WTC11 (cell line): ENCODE measurements around the gene KCND3. TPM values are rescaled to one million over a fixed set of nuclear protein-coding genes. Genes with fewer than 3 reads are reported as not detected.

Source experiments
- ATAC-seq: fragments of 200-7000 bp; cut with Tn5 transposase; 2 replicates; pipeline ENCODE4 v1.10.0; 2021; ENCODE audit warnings: mild to moderate bottlenecking, moderate library complexity
- CTCF ChIA-PET: fragments of 300-600 bp; sonication (Branson Sonifier 250); formaldehyde crosslinking; loops from one replicate; lab custom pipeline; 2021; ENCODE audit warnings: antibody characterized with exemption; lab: Charles Lee
- POLR2A ChIA-PET: fragments of 350-600 bp; sonication (Branson Sonifier 250); formaldehyde crosslinking; loops from one replicate; lab custom pipeline; 2021; ENCODE audit warnings: antibody characterized with exemption; lab: Charles Lee
- DNase-seq: peaks from one replicate; pipeline ENCODE4 v3.0.0; 2021; ENCODE audit warnings: low spot score
- H3K27ac Mint-ChIP-seq: 2 replicates; pipeline ENCODE4 v1.8.0; 2021; ENCODE audit warnings: mixed read lengths
- H3K27me3 Mint-ChIP-seq: 2 replicates; pipeline ENCODE4 v1.8.0; 2021; ENCODE audit warnings: low read depth, mild to moderate bottlenecking, moderate library complexity, mixed read lengths
- H3K36me3 Mint-ChIP-seq: 2 replicates; pipeline ENCODE4 v1.8.0; 2021; ENCODE audit warnings: mixed read lengths
- H3K4me1 Mint-ChIP-seq: 2 replicates; pipeline ENCODE4 v1.8.0; 2022; ENCODE audit warnings: mixed read lengths
- H3K4me3 Mint-ChIP-seq: 2 replicates; pipeline ENCODE4 v1.8.0; 2021; ENCODE audit warnings: mild to moderate bottlenecking, moderate library complexity, mixed read lengths
- H3K9me3 Mint-ChIP-seq: 2 replicates; pipeline ENCODE4 v1.8.0; 2021; ENCODE audit warnings: mixed read lengths
- AR ChIP-seq: fragments of 250-450 bp; sonication (Bioruptor Pico); IDR thresholded peaks from 2 replicates; pipeline ENCODE4 v1.9.0; 2021; ENCODE audit warnings: mild to moderate bottlenecking
- ATF1 ChIP-seq: sonication (generic); formaldehyde crosslinking; IDR thresholded peaks from 2 replicates; pipeline ENCODE4 v1.8.1; 2023; ENCODE audit warnings: mild to moderate bottlenecking, moderate library complexity, missing genetic modification reagents
- CBFB ChIP-seq: sonication (generic); formaldehyde crosslinking; IDR thresholded peaks from 2 replicates; pipeline ENCODE4 v1.8.1; 2022; ENCODE audit warnings: mild to moderate bottlenecking, low read depth, missing genetic modification reagents
- CREM ChIP-seq: sonication (generic); formaldehyde crosslinking; IDR thresholded peaks from 2 replicates; pipeline ENCODE4 v1.8.1; 2022; ENCODE audit warnings: mild to moderate bottlenecking, missing genetic modification reagents, moderate library complexity
- CTCF ChIP-seq: fragments of 200-600 bp; IDR thresholded peaks from 2 replicates; pipeline ENCODE4 v1.8.0; 2022; ENCODE audit warnings: antibody characterized with exemption
- ETV6 ChIP-seq: sonication (generic); formaldehyde crosslinking; IDR thresholded peaks from 2 replicates; pipeline ENCODE4 v1.8.1; 2022; ENCODE audit warnings: mild to moderate bottlenecking, missing genetic modification reagents
- FOXK1 ChIP-seq: sonication (generic); formaldehyde crosslinking; IDR thresholded peaks from 2 replicates; pipeline ENCODE4 v1.8.0; 2022; ENCODE audit warnings: mild to moderate bottlenecking, moderate library complexity, missing genetic modification reagents
- GTF2I ChIP-seq: fragments of 250-450 bp; sonication (Bioruptor Pico); conservative IDR thresholded peaks from 2 replicates; pipeline ENCODE4 v1.4.0; 2021; ENCODE audit warnings: mild to moderate bottlenecking
- HMGA2 ChIP-seq: fragments of 250-450 bp; sonication (Bioruptor Pico); IDR thresholded peaks from 2 replicates; pipeline ENCODE4 v1.4.0; 2021; ENCODE audit warnings: mild to moderate bottlenecking, moderate library complexity
- MYBL2 ChIP-seq: sonication (generic); formaldehyde crosslinking; IDR thresholded peaks from 2 replicates; pipeline ENCODE4 v1.8.1; 2023; ENCODE audit warnings: mild to moderate bottlenecking, moderate library complexity, missing genetic modification reagents
- NFE2L1 ChIP-seq: sonication (generic); formaldehyde crosslinking; IDR thresholded peaks from 2 replicates; pipeline ENCODE4 v1.8.1; 2023; ENCODE audit warnings: missing genetic modification reagents
- NFYB ChIP-seq: sonication (generic); formaldehyde crosslinking; conservative IDR thresholded peaks from 2 replicates; pipeline ENCODE4 v1.8.0; 2022; ENCODE audit warnings: low read depth, missing genetic modification reagents
- NR2C2 ChIP-seq: sonication (generic); formaldehyde crosslinking; IDR thresholded peaks from 2 replicates; pipeline ENCODE4 v1.8.0; 2022; ENCODE audit warnings: mild to moderate bottlenecking, missing genetic modification reagents
- SMAD4 ChIP-seq: sonication (generic); formaldehyde crosslinking; IDR thresholded peaks from 2 replicates; pipeline ENCODE4 v1.8.0; 2022; ENCODE audit warnings: mild to moderate bottlenecking, missing genetic modification reagents
- SOX15 ChIP-seq: fragments of 250-450 bp; sonication (Bioruptor Pico); IDR thresholded peaks from 2 replicates; pipeline ENCODE4 v1.9.0; 2021; ENCODE audit warnings: mild to moderate bottlenecking
- ZNF219 ChIP-seq: sonication (generic); formaldehyde crosslinking; IDR thresholded peaks from 2 replicates; pipeline ENCODE4 v1.8.0; 2023; ENCODE audit warnings: missing genetic modification reagents, mild to moderate bottlenecking, borderline replicate concordance
- ZNF232 ChIP-seq: sonication (generic); formaldehyde crosslinking; IDR thresholded peaks from 2 replicates; pipeline ENCODE4 v1.8.0; 2022; ENCODE audit warnings: mild to moderate bottlenecking, missing genetic modification reagents
- ZNF416 ChIP-seq: fragments of 250-450 bp; sonication (Bioruptor Pico); IDR thresholded peaks from 2 replicates; pipeline ENCODE4 v1.9.0; 2021; ENCODE audit warnings: mild to moderate bottlenecking, inconsistent platforms
- total RNA-seq: library from RNA; stranded (reverse); gene quantifications from 3 replicates; pipeline ENCODE4 v1.2.3, GENCODE V29; 2021
- TF ChIP-seq, protein P1 (sequence below): sonication (generic); formaldehyde crosslinking; IDR thresholded peaks from 2 replicates; pipeline ENCODE4 v1.8.1; 2023; ENCODE audit warnings: mild to moderate bottlenecking, missing genetic modification reagents
- TF ChIP-seq, protein P2 (sequence below): sonication (generic); formaldehyde crosslinking; IDR thresholded peaks from 2 replicates; pipeline ENCODE4 v1.8.1; 2022; ENCODE audit warnings: mild to moderate bottlenecking, moderate library complexity, missing genetic modification reagents
- TF ChIP-seq, protein P3 (sequence below): sonication (generic); formaldehyde crosslinking; IDR thresholded peaks from 2 replicates; pipeline ENCODE4 v1.8.0; 2022; ENCODE audit warnings: mild to moderate bottlenecking, missing genetic modification reagents
- TF ChIP-seq, protein P4 (sequence below): sonication (generic); formaldehyde crosslinking; IDR thresholded peaks from 2 replicates; pipeline ENCODE4 v1.8.1; 2023; ENCODE audit warnings: mild to moderate bottlenecking, missing genetic modification reagents
- TF ChIP-seq, protein P5 (sequence below): fragments of 250-450 bp; sonication (Bioruptor Pico); conservative IDR thresholded peaks from 2 replicates; pipeline ENCODE4 v1.9.0; 2021; ENCODE audit warnings: mild to moderate bottlenecking
- TF ChIP-seq, protein P6 (sequence below): sonication (generic); formaldehyde crosslinking; IDR thresholded peaks from 2 replicates; pipeline ENCODE4 v1.8.1; 2022; ENCODE audit warnings: mild to moderate bottlenecking, missing genetic modification reagents, moderate library complexity, borderline replicate concordance

KCND3 gene
- total RNA-seq, 1 experiment from 2014 or later = 0.35 TPM

- H3K36me3 Mint-ChIP-seq = no peaks in the 10 kb centered on the region
- H3K4me3 Mint-ChIP-seq = no peak overlapping the region; the same call in 1 of the 2 replicates
- H3K27ac Mint-ChIP-seq = peak overlapping the region; percentile 91
- H3K27me3 Mint-ChIP-seq = no peaks in the 10 kb centered on the region; the same call in 1 of the 2 replicates
- no peaks in the 10 kb centered on the region for H3K9me3 Mint-ChIP-seq
- ChIA-PET POLR2A (no interaction called here), CTCF (interaction anchor here (1.0 to 2.0 kb wide), 4 partner anchors 10 to 193 kb away, joined by 3 to 5 read pairs (median 4); no protein-coding TSS in a partner anchor)
- TF ChIP-seq HMGA2 (CRISPR knock-in tag) = no peak
- TF ChIP-seq ZNF219 (CRISPR knock-in tag) = no peak
- TF ChIP-seq, protein P1, sequence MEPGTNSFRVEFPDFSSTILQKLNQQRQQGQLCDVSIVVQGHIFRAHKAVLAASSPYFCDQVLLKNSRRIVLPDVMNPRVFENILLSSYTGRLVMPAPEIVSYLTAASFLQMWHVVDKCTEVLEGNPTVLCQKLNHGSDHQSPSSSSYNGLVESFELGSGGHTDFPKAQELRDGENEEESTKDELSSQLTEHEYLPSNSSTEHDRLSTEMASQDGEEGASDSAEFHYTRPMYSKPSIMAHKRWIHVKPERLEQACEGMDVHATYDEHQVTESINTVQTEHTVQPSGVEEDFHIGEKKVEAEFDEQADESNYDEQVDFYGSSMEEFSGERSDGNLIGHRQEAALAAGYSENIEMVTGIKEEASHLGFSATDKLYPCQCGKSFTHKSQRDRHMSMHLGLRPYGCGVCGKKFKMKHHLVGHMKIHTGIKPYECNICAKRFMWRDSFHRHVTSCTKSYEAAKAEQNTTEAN (CRISPR knock-in tag) = no peak
- no peak for TF ChIP-seq NFYB
- no peak for TF ChIP-seq SMAD4 (CRISPR knock-in tag)
- no peak for TF ChIP-seq ETV6 (CRISPR knock-in tag)
- no peak for TF ChIP-seq ATF1 (CRISPR knock-in tag)
- no peak for TF ChIP-seq ZNF416 (CRISPR knock-in tag)
- TF ChIP-seq NFE2L1 = no peak
- TF ChIP-seq, protein P2, sequence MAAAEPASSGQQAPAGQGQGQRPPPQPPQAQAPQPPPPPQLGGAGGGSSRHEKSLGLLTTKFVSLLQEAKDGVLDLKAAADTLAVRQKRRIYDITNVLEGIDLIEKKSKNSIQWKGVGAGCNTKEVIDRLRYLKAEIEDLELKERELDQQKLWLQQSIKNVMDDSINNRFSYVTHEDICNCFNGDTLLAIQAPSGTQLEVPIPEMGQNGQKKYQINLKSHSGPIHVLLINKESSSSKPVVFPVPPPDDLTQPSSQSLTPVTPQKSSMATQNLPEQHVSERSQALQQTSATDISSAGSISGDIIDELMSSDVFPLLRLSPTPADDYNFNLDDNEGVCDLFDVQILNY (CRISPR knock-in tag) = no peak
- TF ChIP-seq CREM (CRISPR knock-in tag) = no peak
- TF ChIP-seq, protein P3, sequence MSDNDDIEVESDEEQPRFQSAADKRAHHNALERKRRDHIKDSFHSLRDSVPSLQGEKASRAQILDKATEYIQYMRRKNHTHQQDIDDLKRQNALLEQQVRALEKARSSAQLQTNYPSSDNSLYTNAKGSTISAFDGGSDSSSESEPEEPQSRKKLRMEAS (CRISPR knock-in tag) = no peak
- TF ChIP-seq FOXK1 (CRISPR knock-in tag) = no peak
- TF ChIP-seq NR2C2 (CRISPR knock-in tag) = no peak
- no peak for TF ChIP-seq SOX15 (CRISPR knock-in tag)
- TF ChIP-seq CBFB (CRISPR knock-in tag) = no peak
- TF ChIP-seq, protein P4, sequence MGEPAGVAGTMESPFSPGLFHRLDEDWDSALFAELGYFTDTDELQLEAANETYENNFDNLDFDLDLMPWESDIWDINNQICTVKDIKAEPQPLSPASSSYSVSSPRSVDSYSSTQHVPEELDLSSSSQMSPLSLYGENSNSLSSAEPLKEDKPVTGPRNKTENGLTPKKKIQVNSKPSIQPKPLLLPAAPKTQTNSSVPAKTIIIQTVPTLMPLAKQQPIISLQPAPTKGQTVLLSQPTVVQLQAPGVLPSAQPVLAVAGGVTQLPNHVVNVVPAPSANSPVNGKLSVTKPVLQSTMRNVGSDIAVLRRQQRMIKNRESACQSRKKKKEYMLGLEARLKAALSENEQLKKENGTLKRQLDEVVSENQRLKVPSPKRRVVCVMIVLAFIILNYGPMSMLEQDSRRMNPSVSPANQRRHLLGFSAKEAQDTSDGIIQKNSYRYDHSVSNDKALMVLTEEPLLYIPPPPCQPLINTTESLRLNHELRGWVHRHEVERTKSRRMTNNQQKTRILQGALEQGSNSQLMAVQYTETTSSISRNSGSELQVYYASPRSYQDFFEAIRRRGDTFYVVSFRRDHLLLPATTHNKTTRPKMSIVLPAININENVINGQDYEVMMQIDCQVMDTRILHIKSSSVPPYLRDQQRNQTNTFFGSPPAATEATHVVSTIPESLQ = no peak
- TF ChIP-seq CTCF = no peak
- no peak for TF ChIP-seq MYBL2
- peaks cover 57% of the 10 kb centered on the region for H3K4me1 Mint-ChIP-seq
- DNase-seq (no peak), ATAC-seq (no peak)
These were observed 17.1 kb upstream of the KCND3 start for GRCh38 chr1:112006416-112007025.

DNA sequence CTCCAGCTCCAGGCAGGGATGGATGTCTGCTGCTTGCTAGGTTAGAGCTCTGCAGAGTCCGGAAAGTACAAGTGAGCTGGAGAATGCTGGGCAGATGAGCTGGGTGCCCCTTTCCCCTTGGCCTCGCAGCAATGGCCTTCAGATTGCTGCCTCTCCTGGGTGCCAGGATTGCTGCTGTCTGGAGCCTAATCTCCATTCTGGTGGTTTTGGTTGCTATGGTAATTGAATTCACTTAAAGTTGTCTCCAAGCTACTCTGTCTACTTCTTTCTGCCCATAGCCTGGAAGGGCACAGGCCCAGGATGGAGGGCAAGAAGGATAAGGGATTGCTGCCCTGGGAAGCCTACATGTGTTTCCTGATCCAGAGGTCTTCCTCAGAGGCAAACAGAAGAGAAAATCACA is 14.6 kb upstream of the KCND3 start:
- H3K27me3 Mint-ChIP-seq = no peaks in the 10 kb centered on the region; the same call in 1 of the 2 replicates
- CTCF ChIA-PET = no interaction called here
- POLR2A ChIA-PET = no interaction called here
- H3K4me1 Mint-ChIP-seq = peaks cover 57% of the 10 kb centered on the region
- no peak overlapping the region for H3K27ac Mint-ChIP-seq
- ATAC-seq = no peak
- DNase-seq = no peak
- no peak overlapping the region for H3K4me3 Mint-ChIP-seq
- H3K36me3 Mint-ChIP-seq = no peaks in the 10 kb centered on the region
- no peaks in the 10 kb centered on the region for H3K9me3 Mint-ChIP-seq
- TF ChIP-seq NFE2L1 (no peak), ETV6 (CRISPR knock-in tag) (no peak), GTF2I (CRISPR knock-in tag) (no peak), ZNF232 (CRISPR knock-in tag) (no peak), CREM (CRISPR knock-in tag) (no peak), AR (CRISPR knock-in tag) (no peak)
- TF ChIP-seq, protein P5, sequence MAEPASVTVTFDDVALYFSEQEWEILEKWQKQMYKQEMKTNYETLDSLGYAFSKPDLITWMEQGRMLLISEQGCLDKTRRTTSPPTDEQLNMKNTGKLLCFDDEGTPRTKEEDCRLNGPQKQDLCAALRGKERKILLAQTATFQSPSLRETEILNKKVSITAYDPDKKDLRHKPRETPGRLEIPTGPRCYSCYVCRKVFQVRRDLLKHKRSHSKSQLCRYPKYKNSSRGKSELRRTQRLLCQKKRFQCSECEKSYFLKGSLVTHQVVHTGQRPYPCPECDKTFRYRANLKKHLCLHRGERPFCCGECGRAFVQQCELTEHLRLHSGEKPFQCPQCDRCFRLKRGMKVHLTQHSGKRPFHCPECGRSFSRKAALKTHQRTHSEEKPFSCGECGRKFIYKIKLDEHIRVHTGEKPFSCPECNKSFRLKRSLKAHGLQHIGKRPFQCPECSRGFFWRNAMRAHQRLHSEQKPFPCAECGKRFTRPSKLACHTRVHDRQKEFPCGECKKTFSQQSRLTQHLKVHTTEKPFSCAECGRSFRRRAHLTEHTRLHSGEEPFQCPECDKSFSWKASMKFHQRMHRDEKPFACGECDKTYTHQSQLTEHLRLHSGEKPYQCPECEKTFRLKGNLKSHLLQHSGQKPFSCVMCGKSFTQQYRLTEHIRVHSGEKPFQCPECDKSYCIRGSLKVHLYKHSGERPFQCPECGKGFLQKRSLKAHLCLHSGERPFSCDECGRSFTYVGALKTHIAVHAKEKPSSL = no peak
- TF ChIP-seq, protein P6, sequence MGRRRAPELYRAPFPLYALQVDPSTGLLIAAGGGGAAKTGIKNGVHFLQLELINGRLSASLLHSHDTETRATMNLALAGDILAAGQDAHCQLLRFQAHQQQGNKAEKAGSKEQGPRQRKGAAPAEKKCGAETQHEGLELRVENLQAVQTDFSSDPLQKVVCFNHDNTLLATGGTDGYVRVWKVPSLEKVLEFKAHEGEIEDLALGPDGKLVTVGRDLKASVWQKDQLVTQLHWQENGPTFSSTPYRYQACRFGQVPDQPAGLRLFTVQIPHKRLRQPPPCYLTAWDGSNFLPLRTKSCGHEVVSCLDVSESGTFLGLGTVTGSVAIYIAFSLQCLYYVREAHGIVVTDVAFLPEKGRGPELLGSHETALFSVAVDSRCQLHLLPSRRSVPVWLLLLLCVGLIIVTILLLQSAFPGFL = no peak
